Measurements from ENCODE around the gene EYA2. TPM values are rescaled to one million over a fixed set of nuclear protein-coding genes. Genes with fewer than 3 reads are reported as not detected.

The EYA2 gene
- total RNA-seq, 1 donor, result 1.6 TPM

DNA sequence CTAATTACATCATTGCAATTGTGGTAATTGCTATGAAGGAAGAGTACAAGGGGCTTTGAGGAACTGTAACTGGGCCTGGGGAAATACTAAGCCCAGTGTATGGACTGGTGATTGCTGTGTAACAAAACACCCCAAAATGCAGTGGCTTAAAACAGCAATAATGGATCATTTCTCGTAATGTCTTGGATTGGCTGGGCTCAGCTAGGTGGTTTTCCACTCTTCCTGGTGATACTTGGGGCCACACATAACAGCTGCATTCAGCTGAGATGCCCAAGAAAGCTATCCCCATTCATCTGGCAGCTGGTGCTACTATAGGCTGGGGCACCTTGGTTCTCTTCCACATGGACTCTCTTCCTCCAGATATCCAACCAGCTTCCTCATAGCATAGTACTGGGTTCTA, 150.3 kb downstream of the EYA2 start:
- TF ChIP-seq, protein P1, sequence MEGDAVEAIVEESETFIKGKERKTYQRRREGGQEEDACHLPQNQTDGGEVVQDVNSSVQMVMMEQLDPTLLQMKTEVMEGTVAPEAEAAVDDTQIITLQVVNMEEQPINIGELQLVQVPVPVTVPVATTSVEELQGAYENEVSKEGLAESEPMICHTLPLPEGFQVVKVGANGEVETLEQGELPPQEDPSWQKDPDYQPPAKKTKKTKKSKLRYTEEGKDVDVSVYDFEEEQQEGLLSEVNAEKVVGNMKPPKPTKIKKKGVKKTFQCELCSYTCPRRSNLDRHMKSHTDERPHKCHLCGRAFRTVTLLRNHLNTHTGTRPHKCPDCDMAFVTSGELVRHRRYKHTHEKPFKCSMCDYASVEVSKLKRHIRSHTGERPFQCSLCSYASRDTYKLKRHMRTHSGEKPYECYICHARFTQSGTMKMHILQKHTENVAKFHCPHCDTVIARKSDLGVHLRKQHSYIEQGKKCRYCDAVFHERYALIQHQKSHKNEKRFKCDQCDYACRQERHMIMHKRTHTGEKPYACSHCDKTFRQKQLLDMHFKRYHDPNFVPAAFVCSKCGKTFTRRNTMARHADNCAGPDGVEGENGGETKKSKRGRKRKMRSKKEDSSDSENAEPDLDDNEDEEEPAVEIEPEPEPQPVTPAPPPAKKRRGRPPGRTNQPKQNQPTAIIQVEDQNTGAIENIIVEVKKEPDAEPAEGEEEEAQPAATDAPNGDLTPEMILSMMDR (IDR thresholded peaks at IDR 0.05; ENCODE audit: insufficient read depth, low read length), result no peak
- DNase-seq (ENCODE audit: low read depth), result no peak
- no peak overlapping the region for H3K4me3 ChIP-seq (ENCODE audit: low read depth, low read length)

DNA sequence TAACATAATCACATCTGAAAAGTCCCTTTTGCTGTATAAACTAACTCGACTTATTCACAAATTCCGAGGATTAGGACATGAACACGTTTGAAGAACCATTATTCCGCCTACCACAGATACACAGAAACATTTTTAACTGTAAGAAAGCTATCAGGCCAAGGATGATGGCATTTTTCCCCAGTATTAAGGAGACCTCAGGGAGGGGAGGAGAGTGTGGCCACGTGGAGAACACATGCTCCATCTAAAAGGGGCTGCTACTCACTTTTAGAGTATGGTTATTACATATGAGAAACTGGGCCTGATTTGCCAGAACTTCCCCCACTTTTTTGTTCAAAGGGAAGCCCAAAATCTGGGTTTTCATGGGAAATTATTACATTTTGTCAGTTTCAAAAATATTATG, 153.4 kb downstream of the EYA2 start:
- no peak overlapping the region for H3K4me3 ChIP-seq (ENCODE audit: low read depth, low read length)
- no peak for DNase-seq (ENCODE audit: low read depth)
- TF ChIP-seq, protein P1 (IDR thresholded peaks at IDR 0.05; ENCODE audit: insufficient read depth, low read length), result no peak

DNA sequence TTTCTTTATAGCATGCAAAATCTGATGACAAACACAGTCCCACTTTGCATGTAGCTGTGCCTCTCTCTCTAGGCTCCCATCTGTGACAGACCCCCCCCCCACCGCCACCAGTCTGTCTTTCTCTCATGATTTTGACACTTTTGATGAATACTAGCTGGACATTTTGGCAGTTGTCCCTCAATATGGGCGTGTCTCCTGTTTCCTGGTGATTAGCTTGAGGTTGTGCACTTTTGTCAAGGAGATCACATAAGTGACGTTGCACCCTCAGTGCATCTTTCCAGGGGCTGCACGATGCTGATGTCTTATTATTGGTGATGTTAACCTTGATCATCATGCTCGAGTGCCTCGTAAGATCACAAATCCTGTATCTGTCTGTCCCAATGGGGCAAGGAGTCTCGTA, 155.1 kb downstream of the EYA2 start:
- TF ChIP-seq, protein P1 (IDR thresholded peaks at IDR 0.05; ENCODE audit: insufficient read depth, low read length), result no peak
- no peak for DNase-seq (ENCODE audit: low read depth)
- no peak overlapping the region for H3K4me3 ChIP-seq (ENCODE audit: low read depth, low read length)

DNA sequence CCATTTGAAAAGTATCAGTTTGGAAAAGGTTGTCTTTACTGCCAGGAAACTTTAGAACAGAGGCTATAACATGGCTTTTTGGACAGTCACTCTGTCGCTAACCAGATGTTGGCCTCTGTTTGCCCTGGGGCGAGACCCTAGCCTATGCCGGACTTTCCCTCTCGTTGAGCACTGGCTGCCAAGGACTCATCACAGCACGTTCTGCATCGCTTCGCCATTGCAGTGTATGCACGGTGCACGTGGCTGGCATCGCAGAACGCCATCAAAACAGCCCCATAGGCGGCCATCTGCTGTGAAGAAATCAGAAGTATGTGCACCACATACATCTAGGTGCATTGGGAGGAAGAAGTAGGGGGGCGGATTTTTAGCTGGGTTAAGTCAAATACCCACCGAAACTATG, 156.4 kb downstream of the EYA2 start:
- TF ChIP-seq, protein P1 (IDR thresholded peaks at IDR 0.05; ENCODE audit: insufficient read depth, low read length), result no peak
- no peak for DNase-seq (ENCODE audit: low read depth)
- H3K4me3 ChIP-seq (ENCODE audit: low read depth, low read length), result no peak overlapping the region

DNA sequence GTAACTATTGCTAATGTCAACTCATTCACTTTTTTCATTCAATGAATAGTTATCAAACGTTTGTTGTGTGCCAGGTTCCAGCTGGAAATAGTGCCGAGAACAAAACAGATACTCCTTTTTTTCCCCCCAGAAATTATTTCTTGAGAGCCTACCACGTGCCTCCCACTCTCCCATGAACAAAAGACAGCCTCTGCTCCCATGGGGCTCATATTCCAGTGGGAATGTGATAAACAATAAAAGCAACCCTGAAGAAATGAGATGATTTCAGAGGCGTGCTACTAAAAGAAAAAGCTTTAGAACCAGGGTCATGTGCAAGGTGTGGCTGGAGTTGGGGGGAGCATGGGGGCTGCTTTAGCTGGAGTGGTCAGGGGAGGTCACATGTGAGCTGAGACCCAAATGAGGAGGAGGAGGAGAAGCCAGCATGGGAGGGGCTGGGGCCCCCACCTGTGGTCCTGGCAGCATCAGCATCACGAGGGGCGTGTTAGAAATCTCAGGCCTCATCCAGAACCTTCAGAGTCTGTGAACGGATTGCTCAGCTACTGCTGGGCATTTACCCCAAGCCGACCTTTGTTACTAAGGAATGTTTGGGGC, 157.4 kb downstream of the EYA2 start:
- no peak overlapping the region for H3K4me3 ChIP-seq (ENCODE audit: low read depth, low read length)
- DNase-seq (ENCODE audit: low read depth), result no peak
- TF ChIP-seq, protein P1 (IDR thresholded peaks at IDR 0.05; ENCODE audit: insufficient read depth, low read length), result no peak

DNA sequence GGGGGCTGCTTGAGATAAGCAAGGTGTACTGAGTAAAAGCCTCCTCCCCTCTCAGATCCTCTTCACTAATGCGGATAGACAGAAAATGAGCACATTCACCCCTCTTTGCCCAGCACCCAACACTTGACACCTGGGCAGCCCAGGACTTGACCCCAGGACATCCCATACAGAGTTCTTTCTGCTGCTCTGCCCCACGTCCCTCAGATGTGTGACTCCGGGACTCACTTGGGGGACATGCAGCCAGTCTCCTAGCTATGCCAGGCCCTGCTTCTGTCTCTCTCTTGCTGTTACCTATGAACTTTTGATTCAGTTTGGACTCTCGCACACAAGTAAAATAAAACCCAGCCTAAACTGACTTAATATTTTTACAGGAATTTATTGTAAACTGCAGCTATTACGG, 159.9 kb downstream of the EYA2 start:
- DNase-seq (ENCODE audit: low read depth), result no peak
- TF ChIP-seq, protein P1 (IDR thresholded peaks at IDR 0.05; ENCODE audit: insufficient read depth, low read length), result no peak
- no peak overlapping the region for H3K4me3 ChIP-seq (ENCODE audit: low read depth, low read length)

DNA sequence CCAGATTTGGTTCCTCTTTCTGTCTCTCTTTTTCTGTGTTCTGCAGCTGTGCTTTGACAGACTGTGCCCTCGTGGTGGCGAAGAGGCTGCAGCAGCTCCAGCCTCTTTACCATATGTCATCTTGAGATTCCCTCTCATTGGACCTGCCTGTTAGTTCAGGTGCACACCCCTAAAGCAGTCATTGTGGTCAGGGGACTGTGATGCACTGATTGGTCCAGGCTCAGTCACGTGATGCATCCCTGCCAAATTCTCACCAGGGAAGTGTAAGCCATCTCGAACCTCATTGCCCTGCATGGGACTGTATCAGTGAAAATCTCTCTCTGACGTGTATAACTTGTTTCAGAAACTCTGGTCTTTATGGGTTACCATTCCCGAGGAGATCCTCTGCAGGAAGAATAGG, 160.3 kb downstream of the EYA2 start:
- TF ChIP-seq, protein P1 (IDR thresholded peaks at IDR 0.05; ENCODE audit: insufficient read depth, low read length), result no peak
- H3K4me3 ChIP-seq (ENCODE audit: low read depth, low read length), result no peak overlapping the region
- no peak for DNase-seq (ENCODE audit: low read depth)

All from fibroblast of the aortic adventitia (primary cell).